ENCODE results near the gene QSOX2.

Gene QSOX2

DNA sequence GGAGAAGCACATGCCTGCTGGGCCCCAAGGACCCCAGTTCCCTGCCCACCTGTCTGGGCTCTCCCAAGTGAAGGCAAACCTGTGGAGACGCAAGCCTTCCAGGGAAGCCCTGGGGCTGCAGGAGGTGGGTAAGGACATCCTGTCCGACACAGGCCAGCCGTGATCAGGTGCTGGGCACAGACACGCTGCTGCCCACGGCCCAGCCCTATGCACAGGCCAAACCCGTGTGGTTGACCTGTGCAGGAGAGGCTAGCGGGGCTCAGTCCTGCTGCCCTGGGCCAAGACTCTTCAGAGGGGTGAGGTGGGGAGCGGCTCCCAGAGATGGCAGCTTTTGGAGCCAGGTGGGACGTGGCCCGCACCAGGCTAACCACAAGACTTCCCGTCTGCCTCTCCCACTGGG is 55.0 kb downstream of the QSOX2 start:
- no peak overlapping the region for H3K4me3 ChIP-seq (ENCODE audit: low read depth, low read length)
- in situ Hi-C loops (cut with HindIII; ENCODE audit: low sequenced_read_pairs) = loop anchor here (5.0 kb wide), 2 partner anchors 52 to 53 kb away; no protein-coding TSS in a partner anchor
- DNase-seq (ENCODE audit: low read depth) = no peak
- TF ChIP-seq CTCF (IDR thresholded peaks at IDR 0.05; ENCODE audit: low read depth, low read length, missing control alignments) = no peak

DNA sequence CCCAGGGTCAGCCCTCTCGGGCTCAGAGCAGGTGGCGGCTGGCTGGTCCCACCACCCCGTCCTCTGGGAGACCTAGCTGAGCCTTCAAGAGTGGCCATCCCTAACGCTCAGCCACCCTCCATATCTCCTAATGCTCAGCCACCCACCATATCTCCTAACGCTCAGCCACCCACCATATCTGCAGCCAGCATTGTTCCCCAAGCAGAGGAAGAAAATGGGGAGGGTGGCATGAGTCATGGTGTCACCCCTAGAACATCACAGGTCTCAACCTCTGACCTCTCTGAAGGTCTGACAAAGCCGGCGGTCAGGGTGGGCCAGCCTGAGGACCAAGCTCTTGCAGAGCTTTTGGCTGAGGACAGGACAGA is 55.4 kb downstream of the QSOX2 start:
- in situ Hi-C loops (cut with HindIII; ENCODE audit: low sequenced_read_pairs) = loop anchor here (5.0 kb wide), 2 partner anchors 52 to 53 kb away; no protein-coding TSS in a partner anchor
- H3K4me3 ChIP-seq (ENCODE audit: low read depth, low read length) = no peak overlapping the region
- TF ChIP-seq CTCF (IDR thresholded peaks at IDR 0.05; ENCODE audit: low read depth, low read length, missing control alignments) = no peak
- DNase-seq (ENCODE audit: low read depth) = no peak

GRCh38 chr9:136189394-136190236 is 56.0 kb downstream of the QSOX2 start:
- in situ Hi-C loops (cut with HindIII; ENCODE audit: low sequenced_read_pairs) = loop anchor here (5.0 kb wide), 2 partner anchors 52 to 53 kb away; no protein-coding TSS in a partner anchor
- no peak overlapping the region for H3K4me3 ChIP-seq (ENCODE audit: low read depth, low read length)
- TF ChIP-seq CTCF (IDR thresholded peaks at IDR 0.05; ENCODE audit: low read depth, low read length, missing control alignments) = no peak
- DNase-seq (ENCODE audit: low read depth) = no peak

GRCh38 chr9:136187683-136188586 is 57.7 kb downstream of the QSOX2 start:
- TF ChIP-seq CTCF (IDR thresholded peaks at IDR 0.05; ENCODE audit: low read depth, low read length, missing control alignments) = no peak
- in situ Hi-C loops (cut with HindIII; ENCODE audit: low sequenced_read_pairs) = no loop called here
- H3K4me3 ChIP-seq (ENCODE audit: low read depth, low read length) = no peak overlapping the region
- DNase-seq (ENCODE audit: low read depth) = no peak

GRCh38 chr9:136187197-136187596 is 58.4 kb downstream of the QSOX2 start:
- no peak overlapping the region for H3K4me3 ChIP-seq (ENCODE audit: low read depth, low read length)
- DNase-seq (ENCODE audit: low read depth) = no peak
- TF ChIP-seq CTCF (IDR thresholded peaks at IDR 0.05; ENCODE audit: low read depth, low read length, missing control alignments) = no peak
- in situ Hi-C loops (cut with HindIII; ENCODE audit: low sequenced_read_pairs) = no loop called here

- no peak for TF ChIP-seq CTCF (IDR thresholded peaks at IDR 0.05; ENCODE audit: low read depth, low read length, missing control alignments)
- in situ Hi-C loops (cut with HindIII; ENCODE audit: low sequenced_read_pairs) = no loop called here
- no peak for DNase-seq (ENCODE audit: low read depth)
- no peak overlapping the region for H3K4me3 ChIP-seq (ENCODE audit: low read depth, low read length)
These were observed 59.2 kb downstream of the QSOX2 start for GRCh38 chr9:136186386-136186785.
